Measurements from ENCODE around the gene MLLT1.
"Not testable (repeated sequence)": the region's sequence is repeated elsewhere in the genome, so short reads cannot be mapped to it uniquely, and the experiment has no call there.

The MLLT1 gene

DNA sequence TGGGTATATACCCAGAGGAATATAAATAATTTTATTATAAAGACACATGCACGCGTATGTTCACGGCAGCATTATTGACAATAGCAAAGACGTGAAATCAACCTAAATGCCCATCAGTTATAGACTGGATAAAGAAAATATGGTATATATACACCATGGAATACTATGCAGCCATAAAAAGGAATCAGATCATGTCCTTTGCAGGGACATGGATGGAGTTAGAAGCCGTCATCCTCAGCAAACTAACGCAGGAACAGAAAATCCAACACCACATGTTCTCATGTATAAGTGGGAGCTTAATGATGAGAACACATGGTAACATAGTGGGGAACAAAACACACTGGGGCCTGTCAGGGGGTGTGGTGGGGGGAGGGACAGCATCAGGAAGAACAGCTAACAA is 2.6 kb upstream of the MLLT1 start:
- peaks cover 19% of the 10 kb centered on the region for H3K4me1 Mint-ChIP-seq

DNA sequence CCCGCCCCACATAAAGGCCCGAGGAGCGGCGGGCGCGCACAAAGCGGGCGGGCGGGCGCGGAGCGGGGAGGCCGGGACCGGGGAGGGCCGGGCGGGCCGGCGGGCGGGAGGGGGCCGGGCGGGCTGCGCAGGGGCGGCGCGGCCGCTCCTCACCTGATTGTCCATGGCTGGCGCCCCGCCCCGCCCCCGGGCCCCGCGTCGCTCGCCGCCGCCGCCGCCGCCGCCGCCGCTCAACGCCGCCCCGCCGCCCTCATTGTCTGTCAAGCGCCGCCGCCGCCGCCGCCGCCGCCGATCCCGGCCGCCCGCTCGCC is 200 bp downstream of the MLLT1 start:
- ATAC-seq: peak; percentile 77
- peaks cover 18% of the 10 kb centered on the region for H3K36me3 Mint-ChIP-seq
- H3K27me3 Mint-ChIP-seq: no peaks in the 10 kb centered on the region
- H3K4me3 Mint-ChIP-seq: peak overlapping the region; percentile 56
- H3K9me3 Mint-ChIP-seq: no peaks in the 10 kb centered on the region
- peak overlapping the region; percentile 92 for H3K27ac Mint-ChIP-seq
- peaks cover 32% of the 10 kb centered on the region for H3K4me1 Mint-ChIP-seq

More for the DNA sequence above, 2.6 kb upstream of the MLLT1 start:
- not testable (repeated sequence) for ATAC-seq, H3K4me3 Mint-ChIP-seq, H3K27ac Mint-ChIP-seq, H3K27me3 Mint-ChIP-seq, H3K9me3 Mint-ChIP-seq
- peaks cover 13% of the 10 kb centered on the region for H3K36me3 Mint-ChIP-seq

DNA sequence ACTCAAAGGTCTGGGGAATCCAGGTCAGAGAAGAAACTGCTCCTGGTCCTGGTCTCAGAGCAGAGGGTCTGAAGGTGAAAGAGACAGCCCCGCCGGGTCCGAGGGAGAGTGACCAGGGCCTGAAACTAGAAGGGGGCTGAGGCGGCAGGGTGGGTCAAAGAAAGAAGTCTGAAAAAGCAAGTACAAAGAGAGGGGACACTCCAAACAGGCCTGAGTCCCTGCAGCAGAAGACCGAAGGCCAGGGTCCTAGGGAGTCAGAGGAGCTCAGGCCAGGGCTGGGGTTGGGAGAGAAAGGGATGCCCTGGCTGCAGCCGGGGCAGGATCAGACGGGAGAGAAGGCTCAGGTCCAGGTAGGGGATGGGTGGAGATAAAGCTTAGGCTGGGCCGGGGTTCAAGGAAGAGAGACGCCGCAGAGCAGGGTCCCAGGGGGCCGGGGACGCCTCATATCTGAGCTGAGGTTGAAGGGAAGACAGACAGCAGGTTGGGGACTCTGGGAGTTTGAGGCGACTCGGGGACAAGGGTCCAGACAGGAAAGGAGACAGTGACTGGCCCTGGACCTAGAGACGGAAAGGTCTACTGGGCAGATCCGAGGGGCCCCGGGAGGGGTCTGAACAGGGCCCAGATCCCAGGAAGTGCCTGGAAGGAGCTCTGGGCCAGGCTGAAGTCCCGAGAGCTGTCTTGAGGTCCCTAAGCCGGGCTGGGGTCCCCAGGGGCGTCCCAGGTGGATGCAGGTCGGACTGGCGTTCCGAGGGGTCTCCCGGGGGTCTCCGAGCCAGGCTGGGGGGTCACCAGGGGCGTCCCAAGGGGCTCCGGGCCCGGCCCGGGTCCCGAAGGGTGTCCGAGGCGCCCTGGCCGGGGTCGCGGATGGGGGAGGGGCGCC is 795 bp downstream of the MLLT1 start:
- no peaks in the 10 kb centered on the region for H3K9me3 Mint-ChIP-seq
- H3K36me3 Mint-ChIP-seq: peaks cover 18% of the 10 kb centered on the region
- H3K4me3 Mint-ChIP-seq: peak overlapping the region; percentile 96
- H3K27me3 Mint-ChIP-seq: no peaks in the 10 kb centered on the region
- peak overlapping the region; percentile 92 for H3K27ac Mint-ChIP-seq
- ATAC-seq: peak; percentile 18
- H3K4me1 Mint-ChIP-seq: peaks cover 33% of the 10 kb centered on the region

DNA sequence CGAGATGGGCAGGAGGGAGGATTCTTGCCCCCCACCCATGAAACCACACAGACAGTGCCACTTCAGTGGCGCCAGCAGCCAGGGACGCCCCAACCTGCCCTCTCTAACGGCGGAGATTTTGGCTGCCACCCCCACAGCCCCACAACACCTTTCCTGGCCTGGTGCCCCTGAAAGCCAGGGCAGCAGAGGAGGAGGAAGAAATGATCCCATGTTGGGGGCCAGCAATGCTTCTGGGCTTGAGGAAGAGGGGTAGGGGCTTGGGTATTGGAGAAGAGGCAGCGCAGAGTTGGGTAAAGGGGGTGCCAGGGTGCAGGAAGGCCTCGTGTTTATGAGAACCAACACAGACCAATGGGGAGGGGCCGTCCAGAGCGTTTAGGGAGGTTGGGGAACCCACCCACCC is 1.7 kb downstream of the MLLT1 start:
- no peaks in the 10 kb centered on the region for H3K9me3 Mint-ChIP-seq
- peak overlapping the region; percentile 92 for H3K27ac Mint-ChIP-seq
- no peak for ATAC-seq
- peak overlapping the region; percentile 96 for H3K4me3 Mint-ChIP-seq
- no peaks in the 10 kb centered on the region for H3K27me3 Mint-ChIP-seq
- peaks cover 21% of the 10 kb centered on the region for H3K36me3 Mint-ChIP-seq
- H3K4me1 Mint-ChIP-seq: peaks cover 40% of the 10 kb centered on the region

DNA sequence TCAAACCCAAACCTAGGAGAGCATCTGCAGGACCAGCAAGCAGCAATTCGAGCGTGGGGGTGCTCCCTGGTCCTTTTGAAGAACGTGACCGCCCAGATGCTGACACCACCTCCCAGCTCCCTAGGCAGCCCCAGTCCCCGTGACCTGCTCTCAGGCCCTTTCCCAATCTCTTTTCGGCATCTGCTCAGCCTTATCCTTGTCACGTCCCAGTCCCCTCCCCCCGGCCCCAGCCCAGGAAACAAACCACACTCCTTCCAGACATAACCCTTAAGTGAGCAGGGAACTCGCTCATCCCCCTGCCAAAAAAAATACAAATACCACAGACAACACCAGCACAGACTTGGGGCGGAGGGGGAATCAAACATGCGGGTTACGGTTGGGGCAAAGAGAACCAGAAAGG is 3.3 kb downstream of the MLLT1 start:
- no peak for ATAC-seq
- no peak overlapping the region for H3K4me3 Mint-ChIP-seq
- H3K27me3 Mint-ChIP-seq: no peaks in the 10 kb centered on the region
- no peak overlapping the region for H3K27ac Mint-ChIP-seq
- no peaks in the 10 kb centered on the region for H3K9me3 Mint-ChIP-seq
- H3K36me3 Mint-ChIP-seq: peaks cover 30% of the 10 kb centered on the region
- peaks cover 53% of the 10 kb centered on the region for H3K4me1 Mint-ChIP-seq

DNA sequence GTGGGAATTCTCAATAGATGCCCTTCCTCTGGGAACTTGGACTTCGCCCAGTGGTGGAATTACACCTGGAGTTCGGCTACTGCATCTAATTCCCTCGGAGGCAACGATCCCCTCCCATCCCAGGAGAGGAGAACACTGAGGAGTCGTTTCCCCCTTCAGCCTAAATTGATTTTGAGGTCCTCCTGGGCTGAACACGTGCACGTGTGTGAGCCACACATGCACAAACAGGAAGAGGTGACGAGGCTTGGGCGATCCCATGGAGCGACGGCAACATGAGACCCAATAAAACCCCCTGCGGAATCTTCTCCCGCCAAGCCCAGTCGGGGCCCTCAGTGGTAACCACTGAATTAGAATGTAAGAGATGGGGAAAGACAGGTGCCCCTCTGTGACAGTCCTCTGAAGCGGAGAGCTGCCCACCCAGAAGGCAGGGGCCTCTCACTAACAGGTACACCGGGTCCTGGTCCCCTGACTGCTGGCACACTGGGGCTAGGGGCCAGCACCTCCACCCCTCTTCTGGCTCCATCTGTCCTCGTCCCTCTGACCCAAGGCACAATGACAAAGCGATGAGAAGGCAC is 4.5 kb downstream of the MLLT1 start:
- Mint-ChIP-seq H3K27ac (no peak overlapping the region), H3K27me3 (no peaks in the 10 kb centered on the region), H3K36me3 (peaks cover 41% of the 10 kb centered on the region), H3K4me1 (peaks cover 53% of the 10 kb centered on the region), H3K9me3 (no peaks in the 10 kb centered on the region), H3K4me3 (no peak overlapping the region)
- ATAC-seq: no peak

DNA sequence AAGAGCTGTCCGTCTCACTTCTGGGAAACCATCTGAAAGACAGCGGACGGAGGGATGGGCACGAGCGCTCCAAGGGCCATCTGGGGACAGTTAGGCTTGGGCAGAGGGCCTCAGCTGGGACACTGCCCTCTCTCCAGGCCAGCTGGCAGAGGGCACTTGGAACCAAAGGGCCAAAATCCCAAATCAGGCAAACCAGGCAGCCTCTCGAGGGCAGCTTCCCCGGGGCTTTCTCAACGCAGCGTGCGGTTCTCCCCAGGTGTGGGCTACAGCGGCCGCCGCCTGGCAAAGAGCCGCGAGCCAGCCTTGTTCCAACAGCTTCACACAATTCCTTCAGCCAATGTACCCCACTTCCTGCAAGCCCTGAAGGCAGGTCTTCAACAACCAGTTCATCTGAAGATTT is 5.0 kb downstream of the MLLT1 start:
- peaks cover 46% of the 10 kb centered on the region for H3K36me3 Mint-ChIP-seq
- no peaks in the 10 kb centered on the region for H3K27me3 Mint-ChIP-seq
- peaks cover 53% of the 10 kb centered on the region for H3K4me1 Mint-ChIP-seq
- no peak overlapping the region for H3K27ac Mint-ChIP-seq
- no peak for ATAC-seq
- H3K9me3 Mint-ChIP-seq: no peaks in the 10 kb centered on the region
- no peak overlapping the region for H3K4me3 Mint-ChIP-seq

DNA sequence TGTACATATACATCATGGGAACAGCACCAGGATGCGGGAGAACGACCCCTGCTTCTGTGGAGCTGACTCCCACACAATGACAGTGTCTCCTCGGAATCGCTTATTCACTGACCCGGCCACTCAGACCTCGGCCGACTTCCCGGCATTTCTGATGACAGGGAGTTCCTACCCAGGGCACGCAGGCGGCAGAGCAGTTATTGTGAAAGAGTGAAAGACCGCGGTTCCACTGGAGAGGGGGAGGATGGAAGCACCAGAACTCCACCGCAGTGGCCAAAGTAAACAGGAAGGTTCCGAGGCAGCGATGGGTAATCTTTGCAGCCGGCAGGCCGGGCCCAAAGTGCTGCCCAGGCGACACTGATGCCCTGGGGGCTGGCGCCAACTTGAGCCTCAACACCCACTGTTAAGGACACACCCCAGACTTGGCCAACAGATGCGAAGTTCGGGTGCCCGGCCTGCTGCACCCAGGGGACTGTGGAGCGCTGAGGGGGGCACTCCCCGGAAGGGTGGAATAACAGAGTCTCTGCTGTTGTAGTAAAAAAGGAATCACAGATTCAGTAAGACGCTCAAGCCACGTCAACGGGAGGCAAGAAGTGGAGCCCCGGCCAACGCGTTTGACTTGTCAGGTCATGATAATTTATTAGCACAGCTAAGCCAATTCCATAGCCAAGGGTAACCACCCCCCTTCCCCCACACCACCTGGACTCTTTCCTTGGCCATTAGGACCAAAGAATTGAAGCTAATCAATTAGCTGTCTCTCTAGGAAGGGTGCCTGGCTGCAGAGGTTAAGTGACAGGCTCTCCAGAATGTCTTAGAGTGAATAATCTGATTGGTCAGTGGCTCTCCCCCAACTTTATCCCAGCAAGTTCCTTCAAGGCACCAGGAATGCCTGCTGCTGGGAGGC is 5.8 kb downstream of the MLLT1 start:
- Mint-ChIP-seq H3K27ac (no peak overlapping the region), H3K4me3 (no peak overlapping the region)

DNA sequence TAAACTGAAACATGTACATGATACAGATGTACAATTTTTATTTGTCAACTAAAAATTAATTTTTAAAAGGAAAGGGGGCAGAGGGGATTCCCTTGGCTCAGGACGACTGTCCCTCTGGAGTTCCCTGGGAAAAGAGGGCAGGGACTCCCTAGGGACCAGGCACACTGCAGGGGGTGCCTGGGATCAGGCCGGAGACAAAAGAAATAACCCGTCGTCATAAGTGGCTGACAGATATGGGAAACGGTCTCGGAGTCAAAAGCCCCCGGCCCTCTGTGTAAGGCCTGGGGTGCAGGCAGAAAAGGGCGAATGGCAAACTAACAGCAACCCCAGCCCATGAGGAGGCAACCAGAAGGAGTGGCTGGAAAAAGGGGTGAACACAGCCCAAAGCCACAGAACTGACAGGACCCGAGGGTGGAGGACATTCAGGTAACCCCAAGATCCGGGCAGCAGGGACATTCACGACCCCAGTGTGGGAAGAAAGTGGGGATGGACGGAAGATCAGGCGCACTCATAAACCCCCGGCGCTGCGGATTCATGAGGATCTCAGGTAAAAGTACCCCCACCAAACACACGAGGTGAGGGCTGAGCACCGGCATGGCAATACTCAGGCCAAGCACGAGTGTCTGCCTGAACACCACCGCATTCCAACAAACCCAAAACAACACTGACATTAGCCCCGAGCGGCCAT is 6.7 kb downstream of the MLLT1 start:
- Mint-ChIP-seq H3K4me3 (no peak overlapping the region), H3K4me1 (peaks cover 46% of the 10 kb centered on the region)
- ATAC-seq: no peak

More for the DNA sequence above, 5.8 kb downstream of the MLLT1 start:
- Mint-ChIP-seq H3K9me3 (no peaks in the 10 kb centered on the region), H3K27me3 (no peaks in the 10 kb centered on the region), H3K36me3 (peaks cover 52% of the 10 kb centered on the region), H3K4me1 (peaks cover 55% of the 10 kb centered on the region)
- no peak for ATAC-seq

DNA sequence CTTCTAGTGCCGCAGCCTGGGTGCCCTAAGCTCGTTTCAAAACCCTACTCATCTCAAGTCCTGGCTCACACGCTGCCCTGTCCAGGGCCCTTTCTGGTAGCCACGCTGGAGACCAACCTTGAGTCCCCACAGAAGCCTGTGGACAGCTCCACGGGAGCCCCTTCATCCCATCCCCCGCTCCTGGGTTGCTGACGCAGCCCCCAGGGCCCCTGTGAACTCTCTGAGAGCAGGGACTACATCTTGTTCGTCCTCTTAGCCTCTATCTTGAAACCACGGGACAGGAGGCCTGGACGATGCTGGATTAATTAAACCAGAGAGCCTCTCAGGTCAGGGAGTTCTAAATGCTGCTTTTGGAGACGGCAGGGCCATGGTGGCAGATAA is 7.4 kb downstream of the MLLT1 start:
- no peak overlapping the region for H3K4me3 Mint-ChIP-seq
- H3K36me3 Mint-ChIP-seq: peaks cover 57% of the 10 kb centered on the region
- no peaks in the 10 kb centered on the region for H3K9me3 Mint-ChIP-seq
- ATAC-seq: no peak
- H3K27me3 Mint-ChIP-seq: no peaks in the 10 kb centered on the region
- H3K27ac Mint-ChIP-seq: no peak overlapping the region
- H3K4me1 Mint-ChIP-seq: peaks cover 40% of the 10 kb centered on the region

More for the DNA sequence above, 6.7 kb downstream of the MLLT1 start:
- Mint-ChIP-seq H3K27me3 (no peaks in the 10 kb centered on the region), H3K27ac (no peak overlapping the region), H3K9me3 (no peaks in the 10 kb centered on the region), H3K36me3 (peaks cover 53% of the 10 kb centered on the region)

DNA sequence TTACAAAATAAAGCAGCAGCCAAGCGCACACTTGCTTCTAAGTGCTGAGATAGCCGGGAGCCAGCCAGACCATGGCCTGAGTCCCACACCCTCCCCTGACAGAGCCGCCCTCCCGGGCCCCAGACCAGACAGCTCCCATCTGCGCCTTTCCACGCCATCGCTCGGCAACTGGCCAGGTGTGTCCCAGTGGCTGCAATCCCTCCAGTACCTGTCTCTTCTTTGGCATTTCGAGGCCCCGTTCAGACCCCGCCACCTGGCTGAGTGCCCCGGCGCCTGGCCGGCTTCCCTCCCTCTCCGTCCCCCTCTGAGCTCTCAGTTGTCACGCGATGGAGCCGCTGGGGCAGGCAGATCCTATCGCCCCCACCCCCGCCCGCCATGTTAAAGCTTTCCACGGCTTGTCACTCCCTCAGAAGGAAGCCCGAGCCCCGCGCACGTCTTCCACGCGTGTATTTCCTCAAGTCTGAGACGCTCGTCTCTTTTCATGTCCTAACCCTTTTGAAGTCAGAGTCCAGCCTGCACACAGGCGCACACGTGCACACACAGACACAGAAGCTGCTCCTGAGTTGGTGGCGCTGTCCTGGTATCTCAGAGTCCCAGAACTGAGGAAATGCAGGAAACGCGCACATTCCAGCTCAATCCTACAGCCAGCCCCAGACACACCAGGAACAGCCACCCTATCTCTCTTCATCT is 7.9 kb downstream of the MLLT1 start:
- H3K27me3 Mint-ChIP-seq: no peaks in the 10 kb centered on the region
- no peak overlapping the region for H3K27ac Mint-ChIP-seq
- H3K36me3 Mint-ChIP-seq: peaks cover 62% of the 10 kb centered on the region
- no peak for ATAC-seq
- no peaks in the 10 kb centered on the region for H3K9me3 Mint-ChIP-seq
- H3K4me1 Mint-ChIP-seq: peaks cover 35% of the 10 kb centered on the region
- no peak overlapping the region for H3K4me3 Mint-ChIP-seq

DNA sequence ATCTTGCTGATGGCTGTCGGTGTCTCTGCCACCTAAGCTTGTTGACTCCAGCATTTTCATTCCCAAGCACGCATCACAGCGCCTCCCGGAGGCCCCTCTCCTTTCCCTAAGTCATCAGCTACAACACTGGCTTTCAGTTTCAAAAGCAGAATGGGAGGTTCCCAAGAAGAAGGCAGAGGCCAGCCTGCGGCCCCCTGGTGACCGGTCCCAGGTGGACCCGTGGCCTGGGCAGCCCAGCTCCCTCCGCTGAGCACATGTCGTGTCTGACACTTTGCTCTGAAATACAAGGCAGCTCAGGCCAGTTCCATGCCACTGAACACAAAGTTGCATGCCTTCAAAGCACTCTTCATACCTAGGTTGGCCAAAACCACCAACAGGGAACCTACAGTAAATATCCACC is 8.5 kb downstream of the MLLT1 start:
- Mint-ChIP-seq H3K36me3 (peaks cover 63% of the 10 kb centered on the region), H3K4me1 (peaks cover 34% of the 10 kb centered on the region), H3K4me3 (no peak overlapping the region), H3K27me3 (no peaks in the 10 kb centered on the region), H3K9me3 (no peaks in the 10 kb centered on the region), H3K27ac (no peak overlapping the region)
- ATAC-seq: no peak

DNA sequence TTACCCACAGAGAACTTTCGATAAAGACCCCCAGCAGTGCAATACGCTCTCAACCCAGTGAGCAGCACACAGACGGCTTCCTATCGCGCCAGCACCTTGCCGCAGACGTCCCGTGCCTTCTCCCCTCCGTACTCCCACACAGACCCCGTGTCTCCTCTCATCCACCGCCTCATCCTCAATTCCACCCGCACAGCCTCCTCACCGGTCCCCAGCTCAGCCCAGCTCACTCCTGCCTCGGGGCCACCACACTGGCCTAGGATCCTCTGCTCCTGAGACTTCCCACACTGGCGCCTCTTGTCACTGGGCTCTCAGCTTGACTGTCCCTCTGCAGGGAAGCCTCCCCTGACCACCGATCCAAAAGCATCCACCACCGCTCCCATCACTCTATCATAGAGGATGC is 9.0 kb downstream of the MLLT1 start:
- Mint-ChIP-seq H3K27me3 (no peaks in the 10 kb centered on the region), H3K4me1 (peaks cover 32% of the 10 kb centered on the region), H3K27ac (no peak overlapping the region)

DNA sequence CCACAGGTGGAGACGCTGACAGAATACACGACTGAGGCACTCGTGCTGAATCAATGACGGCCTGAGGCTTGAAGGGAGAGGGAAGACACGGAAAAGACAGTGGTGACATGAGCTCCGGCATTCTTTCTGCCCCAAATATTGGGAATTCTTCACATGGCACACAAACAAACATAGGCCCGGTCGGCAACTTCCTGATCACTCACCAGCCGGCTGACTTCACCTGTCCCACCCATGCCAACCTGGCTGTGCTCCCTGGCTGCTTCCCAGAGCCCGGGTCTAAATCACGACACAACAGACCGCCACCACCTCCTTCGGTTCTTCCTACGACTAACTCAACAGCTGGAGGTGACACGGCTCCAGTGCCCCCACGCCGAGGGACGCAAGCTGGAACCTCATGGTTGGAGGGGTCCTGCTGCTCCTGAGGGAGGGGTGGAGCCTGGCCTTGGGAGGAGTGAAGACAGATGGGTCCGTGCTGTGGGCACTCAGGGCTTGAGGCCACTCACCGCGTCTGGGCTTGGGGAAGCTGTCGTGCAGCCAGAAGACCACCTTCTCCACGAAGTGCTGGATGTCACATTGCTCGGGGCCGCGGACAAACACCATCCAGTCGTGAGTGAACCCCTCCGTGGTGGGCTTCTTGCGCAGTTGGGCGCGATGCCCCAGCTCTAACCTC is 9.6 kb downstream of the MLLT1 start:
- no peaks in the 10 kb centered on the region for H3K27me3 Mint-ChIP-seq
- H3K4me3 Mint-ChIP-seq: no peak overlapping the region
- no peak overlapping the region for H3K27ac Mint-ChIP-seq
- peaks cover 32% of the 10 kb centered on the region for H3K4me1 Mint-ChIP-seq
- ATAC-seq: no peak
- peaks cover 66% of the 10 kb centered on the region for H3K36me3 Mint-ChIP-seq
- H3K9me3 Mint-ChIP-seq: no peaks in the 10 kb centered on the region

More for the DNA sequence above, 9.0 kb downstream of the MLLT1 start:
- H3K4me3 Mint-ChIP-seq: no peak overlapping the region
- H3K9me3 Mint-ChIP-seq: no peaks in the 10 kb centered on the region
- ATAC-seq: no peak
- H3K36me3 Mint-ChIP-seq: peaks cover 63% of the 10 kb centered on the region
